H1 (cell line): Measurements from ENCODE around the gene KRR1. TPM values are rescaled to one million over a fixed set of nuclear protein-coding genes. Genes with fewer than 3 reads are reported as not detected.

Experiments
- CTCF ChIA-PET: fragments of 300-600 bp; sonication (Branson Sonifier 250); formaldehyde crosslinking; loops from one replicate; lab custom pipeline; 2021; ENCODE audit not compliant: partially characterized antibody; lab: Charles Lee
- POLR2A ChIA-PET: fragments of 300-600 bp; sonication (Branson Sonifier 250); formaldehyde crosslinking; loops from one replicate; lab custom pipeline; 2021; ENCODE audit warnings: inconsistent platforms; ENCODE audit not compliant: partially characterized antibody; lab: Charles Lee
- DNase-seq, 2 experiments: peaks; one replicate each; pipeline versions ENCODE4 v3.0.0 to v3.0.0-alpha.2; 2010 to 2022; ENCODE audit warnings: low spot score in 2 of 2, low read depth in 1 of 2, mixed read lengths in 1 of 2
- FAIRE-seq: peaks from 2 replicates; lab custom pipeline; 2011; peaks lifted over from hg19 to GRCh38; lab: Jason Lieb, UNC
- H2AFZ ChIP-seq: 2 replicates; pipeline ENCODE4 v1.8.1; 2012; ENCODE audit warnings: low read length, inconsistent platforms
- H2AK5ac ChIP-seq: 2 replicates; pipeline ENCODE4 v1.6.1; 2013; ENCODE audit warnings: low read depth, low read length
- H2BK120ac ChIP-seq: replicated peaks from 2 replicates; pipeline ENCODE3; 2013; ENCODE audit warnings: low read depth, low read length, inconsistent platforms
- H2BK12ac ChIP-seq: 2 replicates; pipeline ENCODE4 v1.6.1; 2013; ENCODE audit warnings: low read depth, low read length
- H2BK15ac ChIP-seq: 2 replicates; pipeline ENCODE4 v1.6.1; 2013; ENCODE audit warnings: low read length
- H2BK20ac ChIP-seq: 2 replicates; pipeline ENCODE4 v1.6.1; 2013; ENCODE audit warnings: low read length
- H2BK5ac ChIP-seq: 2 replicates; pipeline ENCODE4 v1.6.1; 2013; ENCODE audit warnings: low read depth, low read length
- H3K14ac ChIP-seq: 2 replicates; pipeline ENCODE4 v1.6.1; 2013; ENCODE audit warnings: inconsistent platforms; ENCODE audit not compliant: insufficient read length
- H3K18ac ChIP-seq: 2 replicates; pipeline ENCODE4 v1.6.1; 2013; ENCODE audit warnings: low read length; ENCODE audit errors: extremely low read depth
- H3K23ac ChIP-seq: 2 replicates; pipeline ENCODE4 v1.6.1; 2013; ENCODE audit warnings: inconsistent platforms; ENCODE audit not compliant: insufficient read length
- H3K23me2 ChIP-seq: 2 replicates; pipeline ENCODE4 v1.6.1; 2013; ENCODE audit warnings: low read depth, low read length
- H3K27ac ChIP-seq: 2 replicates; pipeline ENCODE4 v1.6.1; 2011; ENCODE audit warnings: low read depth, low read length, inconsistent platforms
- H3K27me3 ChIP-seq, 4 experiments: replicated peaks in 1 of 4; 1 replicate in 1 of 4; 2 replicates in 3 of 4; pipeline versions ENCODE4 v1.6.1 to v1.8.1; 2011 to 2013; ENCODE audit warnings: low read length in 3 of 4, mild to moderate bottlenecking in 3 of 4, inconsistent platforms in 2 of 4, mixed read lengths in 2 of 4, moderate library complexity in 1 of 4; ENCODE audit not compliant: control insufficient read depth in 3 of 4, insufficient read depth in 3 of 4; ENCODE audit errors: extremely low read depth in 1 of 4
- H3K36me3 ChIP-seq, 4 experiments: 2 replicates each; pipeline versions ENCODE4 v1.6.1 to v1.8.1; 2011 to 2013; ENCODE audit warnings: mild to moderate bottlenecking in 4 of 4, low read length in 3 of 4, moderate library complexity in 2 of 4, control low read depth in 1 of 4, inconsistent platforms in 1 of 4; ENCODE audit not compliant: insufficient read depth in 4 of 4, control insufficient read depth in 2 of 4
- H3K4ac ChIP-seq: replicated peaks from 2 replicates; pipeline ENCODE3; 2013; ENCODE audit warnings: low read length, low read depth, mixed read lengths, inconsistent platforms; ENCODE audit not compliant: insufficient read length
- H3K4me1 ChIP-seq, 4 experiments: replicated peaks in 1 of 4; 1 replicate in 1 of 4; 2 replicates in 3 of 4; pipeline versions ENCODE4 v1.6.1 to v1.8.1; 2011 to 2013; ENCODE audit warnings: low read length in 3 of 4, inconsistent platforms in 2 of 4, mixed read lengths in 1 of 4; ENCODE audit not compliant: insufficient read depth in 4 of 4, control insufficient read depth in 3 of 4
- H3K4me2 ChIP-seq, 2 experiments: 2 replicates each; pipeline versions ENCODE4 v1.6.1 to v1.8.1; 2011 to 2013; ENCODE audit warnings: low read depth in 2 of 2, low read length in 2 of 2, control low read depth in 1 of 2, inconsistent platforms in 1 of 2, mild to moderate bottlenecking in 1 of 2; ENCODE audit not compliant: insufficient read depth in 1 of 2
- H3K4me3 ChIP-seq, 4 experiments: fragments of 200-600, 300-600 bp in 1 of 4; sonication (generic), shearing (Covaris generic), sonication (Bioruptor Twin) in 1 of 4; 2 replicates each; pipeline versions ENCODE4 v1.5.1 to v1.8.1; 2011 to 2016; ENCODE audit warnings: low read length in 4 of 4, low read depth in 3 of 4, control low read depth in 2 of 4, inconsistent platforms in 2 of 4, mild to moderate bottlenecking in 2 of 4, mixed read lengths in 1 of 4, moderate library complexity in 1 of 4; ENCODE audit not compliant: insufficient read depth in 2 of 4; ENCODE audit errors: extremely low read depth in 1 of 4
- H3K56ac ChIP-seq: replicated peaks from 2 replicates; pipeline ENCODE3; 2013; ENCODE audit warnings: low read depth, mild to moderate bottlenecking, mixed read lengths, low read length, inconsistent platforms; ENCODE audit not compliant: insufficient read length
- H3K79me1 ChIP-seq: 2 replicates; pipeline ENCODE4 v1.6.1; 2013; ENCODE audit warnings: low read depth, low read length, control low read depth
- H3K79me2 ChIP-seq, 2 experiments: 2 replicates each; pipeline versions ENCODE4 v1.6.1 to v1.8.1; 2012 to 2013; ENCODE audit warnings: low read length in 2 of 2, mild to moderate bottlenecking in 2 of 2, inconsistent platforms in 1 of 2; ENCODE audit not compliant: insufficient read depth in 2 of 2, control insufficient read depth in 1 of 2
- H3K9ac ChIP-seq, 4 experiments: replicated peaks in 1 of 4; 1 replicate in 1 of 4; 2 replicates in 3 of 4; pipeline versions ENCODE4 v1.6.1 to v1.8.1; 2011 to 2013; ENCODE audit warnings: low read depth in 3 of 4, low read length in 3 of 4, control low read depth in 2 of 4, mild to moderate bottlenecking in 2 of 4, moderate library complexity in 2 of 4, inconsistent platforms in 1 of 4; ENCODE audit errors: extremely low read depth in 1 of 4
- H3K9me3 ChIP-seq, 2 experiments: 2 replicates each; pipeline versions ENCODE4 v1.6.1 to v1.8.1; 2012 to 2013; ENCODE audit warnings: mild to moderate bottlenecking in 2 of 2, moderate library complexity in 2 of 2, control low read depth in 1 of 2, inconsistent platforms in 1 of 2, low read depth in 1 of 2, low read length in 1 of 2, mixed read lengths in 1 of 2; ENCODE audit not compliant: insufficient read depth in 2 of 2
- H4K20me1 ChIP-seq, 2 experiments: replicated peaks in 1 of 2; 2 replicates each; pipeline versions ENCODE3 to v1.8.1; 2011 to 2013; ENCODE audit warnings: inconsistent platforms in 2 of 2, low read length in 2 of 2, mild to moderate bottlenecking in 1 of 2; ENCODE audit not compliant: insufficient read depth in 2 of 2, control insufficient read depth in 1 of 2
- H4K5ac ChIP-seq: 2 replicates; pipeline ENCODE4 v1.6.1; 2013; ENCODE audit warnings: low read length, low read depth, mixed read lengths, inconsistent platforms; ENCODE audit not compliant: insufficient read length
- H4K8ac ChIP-seq: 2 replicates; pipeline ENCODE4 v1.8.0; 2013; ENCODE audit warnings: mild to moderate bottlenecking, moderate library complexity, low read length, inconsistent platforms; ENCODE audit not compliant: insufficient read depth; ENCODE audit errors: extremely low read depth
- H4K91ac ChIP-seq: replicated peaks from 2 replicates; pipeline ENCODE3; 2013; ENCODE audit warnings: low read length, mixed read lengths, inconsistent platforms; ENCODE audit not compliant: insufficient read length
- NRF1 ChIP-seq: IDR thresholded peaks from 2 replicates; pipeline ENCODE4 v1.6.1; 2011; ENCODE audit warnings: mild to moderate bottlenecking, low read depth, low read length, improper control_type of control experiment
- SUZ12 ChIP-seq: fragments of 200-600 bp; sonication (generic); IDR thresholded peaks from 2 replicates; pipeline ENCODE4 v1.6.1; 2012; ENCODE audit warnings: mild to moderate bottlenecking, inconsistent platforms, low read length, moderate library complexity, mixed read lengths
- TBP ChIP-seq: IDR thresholded peaks from 2 replicates; pipeline ENCODE4 v1.6.1; 2011; ENCODE audit warnings: low read depth, low read length, improper control_type of control experiment
- polyA plus RNA-seq, 7 experiments: library from polyadenylated mRNA; depleted of rRNA in 3 of 7; stranded (reverse) in 5 of 7; unstranded in 2 of 7; fragments of >200 nt in 5 of 7; fragments of 200-250 nt in 2 of 7; gene quantifications; 1 replicate in 5 of 7; 2 replicates in 1 of 7; 4 replicates in 1 of 7; pipeline versions ENCODE4 v1.2.1 to v1.2.3, GENCODE V29; 2011 to 2013; ENCODE audit warnings: missing spikeins in 2 of 7, mixed read lengths in 2 of 7
- total RNA-seq: library from RNA; stranded (reverse); fragmentation: NEBNext Ultra II Directional; extraction: Animal tissue kit (Norgen Biotek cat#: 25700); gene quantifications from 2 replicates; pipeline ENCODE4 v1.2.1, GENCODE V29; 2021

The KRR1 gene
- total and polyA plus RNA-seq, 2 of the 8 experiments (the other 6 are each of a cell fraction or from before 2014, with no cell fraction given), result 6.1 to 80.1 TPM

- Histone ChIP-seq H3K36me3 (no peaks in the 10 kb centered on the region), H2BK12ac (no peak overlapping the region), H3K4me1 (no peaks in the 10 kb centered on the region), H2BK15ac (no peak overlapping the region), H3K18ac (no peak overlapping the region), H3K79me1 (no peaks in the 10 kb centered on the region), H3K56ac (no peak overlapping the region), H2AFZ (no peak overlapping the region), H3K4me3 (no peak overlapping the region), H3K9ac (no peak overlapping the region), H3K79me2 (no peaks in the 10 kb centered on the region), H3K23me2 (no peaks in the 10 kb centered on the region; the same call in 1 of the 2 replicates), H3K4ac (no peak overlapping the region), H4K91ac (no peak overlapping the region), H3K27ac (no peak overlapping the region), H2BK20ac (no peak overlapping the region), H3K9me3 (peaks cover 0 to 4% of the 10 kb centered on the region in 2 experiments; a peak in 1 of 4 replicates), H4K5ac (no peak overlapping the region), H2BK5ac (no peak overlapping the region), H4K20me1 (no peaks in the 10 kb centered on the region), H2BK120ac (no peak overlapping the region), H4K8ac (no peak overlapping the region), H3K23ac (no peak overlapping the region), H2AK5ac (no peak overlapping the region), H3K4me2 (no peak overlapping the region), H3K14ac (no peak overlapping the region), H3K27me3 (no peaks in the 10 kb centered on the region)
- ChIA-PET CTCF (interaction anchor here (1.0 kb wide), 1 partner anchor 9 kb away, joined by 4 read pairs; no protein-coding TSS in a partner anchor), POLR2A (no interaction called here)
- no peak for DNase-seq
- no peak for FAIRE-seq
- no peak for TF ChIP-seq SUZ12
- no peak for TF ChIP-seq TBP
- no peak for TF ChIP-seq NRF1
Observed at GRCh38 chr12:75446857-75447256, 64.6 kb downstream of the KRR1 start.
